ENCODE results near the gene SLC24A5. TPM values are rescaled to one million over a fixed set of nuclear protein-coding genes. Genes with fewer than 3 reads are reported as not detected.

SLC24A5 gene
- total RNA-seq, 1 experiment from 2014 or later: not detected

- DNase-seq (ENCODE audit: low spot score): no peak
These were observed 65.5 kb downstream of the SLC24A5 start for GRCh38 chr15:48186271-48186670.

DNA sequence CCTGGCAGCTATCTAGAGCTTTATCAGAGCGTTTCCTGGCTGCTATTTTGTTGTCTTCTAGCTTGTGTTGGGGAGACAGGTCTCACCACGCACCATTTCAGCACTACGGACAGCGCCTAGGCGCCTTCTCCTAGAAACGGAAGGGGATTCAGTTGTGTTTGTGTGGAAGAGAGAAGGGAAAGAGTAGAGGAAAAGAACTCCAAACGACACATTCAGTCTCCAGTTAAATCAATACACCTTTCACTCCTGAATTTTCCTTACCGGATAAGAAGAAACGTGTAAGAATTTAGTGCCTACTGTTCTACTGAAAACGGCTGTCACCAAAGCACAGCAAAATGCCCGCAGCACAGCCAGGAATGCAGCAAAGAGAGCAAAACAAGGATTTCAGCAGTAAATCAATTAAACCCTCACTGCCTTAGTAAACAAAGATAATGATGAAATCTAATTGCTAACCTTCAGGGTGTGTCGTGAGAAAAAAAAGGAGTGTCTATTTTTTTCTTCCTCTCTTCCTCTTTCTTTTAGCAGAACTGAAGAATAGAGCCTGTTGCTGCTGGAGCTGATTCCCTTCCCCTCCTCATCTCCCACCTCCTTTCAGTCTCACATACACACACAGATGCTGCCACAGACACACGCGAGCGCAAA, 70.3 kb downstream of the SLC24A5 start:
- DNase-seq (ENCODE audit: low spot score): peak; percentile 32

DNA sequence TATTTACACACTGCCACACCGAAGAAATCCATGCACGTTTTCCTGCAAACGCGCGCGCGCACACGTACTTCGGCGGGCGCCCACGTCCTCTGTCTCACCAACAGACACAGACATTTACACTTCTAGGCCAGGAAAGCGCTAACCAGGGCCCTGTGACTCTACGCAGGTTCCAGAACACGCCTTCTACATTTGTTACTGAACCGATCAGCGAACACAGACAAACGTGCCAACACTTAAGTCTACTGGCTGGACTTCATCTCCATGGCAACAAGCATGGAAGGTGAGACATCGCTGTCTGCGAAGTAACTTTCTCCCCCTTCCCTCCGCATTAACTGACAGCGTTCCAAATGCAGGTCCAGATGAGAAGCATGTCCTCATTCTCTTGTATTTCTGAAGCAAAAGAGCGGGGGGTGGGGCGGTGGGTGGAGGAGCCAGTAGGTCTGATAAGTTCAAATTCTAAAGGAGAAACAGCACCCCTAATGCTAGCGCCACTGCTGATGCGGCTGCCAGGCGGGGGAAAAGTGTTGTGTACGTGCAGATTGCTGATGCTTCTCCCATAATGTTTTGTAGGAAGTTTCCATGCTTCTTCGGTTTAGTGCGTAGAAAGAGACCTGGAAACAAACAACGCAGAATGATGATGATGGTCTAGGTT, 70.9 kb downstream of the SLC24A5 start, which contains the start of gene CTXN2:
TSS of gene CTXN2 (plus strand) at position 92 of the 652 bp plus-strand sequence. CDS start 9,636 bp downstream, outside the sequence.
- DNase-seq (ENCODE audit: low spot score): no peak

Other genes starting within 250 kb of the SLC24A5 start
- gene MYEF2, start 57.3 kb downstream of the SLC24A5 start, total RNA-seq (2014; rRNA removed; shearing (Covaris generic)): 0.86 and 2.7 TPM in 2 replicates
- gene CTXN2, start 70.7 kb downstream of the SLC24A5 start, total RNA-seq (2014; rRNA removed; shearing (Covaris generic)): not detected in 2 replicates
- gene SLC12A1, start 85.3 kb downstream of the SLC24A5 start, total RNA-seq (2014; rRNA removed; shearing (Covaris generic)): not detected in 2 replicates
- gene DUT, start 210.4 kb downstream of the SLC24A5 start, total RNA-seq (2014; rRNA removed; shearing (Covaris generic)): 103 and 132 TPM in 2 replicates